Measurements from ENCODE around the gene AP2A2.

- TF ChIP-seq CTCF (IDR thresholded peaks at IDR 0.05) (no peak), POLR2AphosphoS5 (IDR thresholded peaks at IDR 0.05; ENCODE audit: low read depth, low read length) (no peak)
Observed at GRCh38 chr11:1018091-1018490, 92.4 kb downstream of the AP2A2 start.
